ENCODE data around the gene FAM72A. TPM values are rescaled to one million over a fixed set of nuclear protein-coding genes. Genes with fewer than 3 reads are reported as not detected.
"Not testable (repeated sequence)": the region's sequence is repeated elsewhere in the genome, so short reads cannot be mapped to it uniquely, and the experiment has no call there.

Gene FAM72A
- not detected for total RNA-seq

DNA sequence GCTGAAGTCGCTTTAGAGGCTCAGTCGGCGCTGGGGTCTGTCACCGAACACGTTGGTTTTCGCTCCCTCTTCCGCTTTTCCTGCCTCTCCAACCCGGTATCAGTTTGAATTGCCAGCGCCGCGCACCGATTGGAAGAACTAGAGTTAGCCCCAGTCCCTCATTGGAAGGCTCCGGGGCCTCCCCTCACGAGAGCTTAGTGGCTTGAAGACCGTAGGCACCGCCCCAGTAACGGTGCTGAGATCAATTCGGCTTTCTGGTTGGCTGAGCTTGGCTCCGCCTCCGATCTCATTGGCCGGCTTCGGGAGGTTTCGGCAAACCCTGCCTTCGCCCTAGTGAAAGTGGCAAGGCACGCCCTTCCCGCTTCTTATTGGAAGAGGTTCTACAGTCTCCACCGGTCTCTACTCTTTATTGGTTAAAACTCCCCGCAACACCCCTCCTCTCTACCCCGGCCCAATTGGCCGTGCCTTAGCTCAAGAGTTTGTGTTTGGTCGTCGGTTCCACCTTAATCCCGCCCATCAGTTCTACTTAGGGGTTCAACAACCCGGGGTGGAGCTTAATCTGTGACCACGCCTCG, at the start of gene FAM72A:
TSS of gene FAM72A (minus strand) at position 51 of the 575 bp plus-strand sequence. CDS start 814 bp downstream, outside the sequence.
- DNase-seq = peak; percentile 95

DNA sequence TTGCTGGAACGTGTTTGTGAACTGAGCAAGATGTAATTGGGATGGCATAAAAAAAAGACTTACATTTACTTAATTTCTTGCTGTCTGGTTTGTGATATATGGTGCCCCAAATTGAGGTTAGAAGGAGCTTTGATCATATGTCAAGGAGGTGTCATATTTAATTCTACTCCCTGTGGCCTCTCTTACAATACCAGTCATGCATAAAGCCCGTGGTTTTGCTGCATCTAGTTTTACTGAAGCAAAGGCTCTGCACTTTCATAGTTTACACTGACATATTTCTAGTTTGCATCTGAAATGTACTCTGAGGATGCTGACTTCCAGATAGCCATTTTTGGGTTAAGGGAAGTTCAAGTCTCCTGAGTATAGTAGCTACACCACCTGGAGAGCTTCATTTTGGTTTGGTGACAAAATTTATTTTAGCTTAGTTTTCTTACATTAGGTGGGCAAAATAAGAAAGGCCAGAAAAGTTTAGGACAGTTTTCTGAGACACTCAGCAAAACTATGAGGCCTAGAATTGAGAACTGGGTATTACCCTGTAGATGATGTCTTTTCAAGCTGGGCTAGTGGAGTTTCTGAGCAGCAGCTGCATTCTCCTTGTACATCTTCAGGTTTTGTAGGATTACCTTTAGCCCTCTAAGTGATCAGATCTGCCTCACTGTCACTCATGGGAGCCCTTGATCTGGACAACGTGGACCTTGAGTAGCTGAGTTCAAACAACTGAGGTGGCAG, 48.5 kb upstream of the FAM72A start:
- not testable (repeated sequence) for DNase-seq

DNA sequence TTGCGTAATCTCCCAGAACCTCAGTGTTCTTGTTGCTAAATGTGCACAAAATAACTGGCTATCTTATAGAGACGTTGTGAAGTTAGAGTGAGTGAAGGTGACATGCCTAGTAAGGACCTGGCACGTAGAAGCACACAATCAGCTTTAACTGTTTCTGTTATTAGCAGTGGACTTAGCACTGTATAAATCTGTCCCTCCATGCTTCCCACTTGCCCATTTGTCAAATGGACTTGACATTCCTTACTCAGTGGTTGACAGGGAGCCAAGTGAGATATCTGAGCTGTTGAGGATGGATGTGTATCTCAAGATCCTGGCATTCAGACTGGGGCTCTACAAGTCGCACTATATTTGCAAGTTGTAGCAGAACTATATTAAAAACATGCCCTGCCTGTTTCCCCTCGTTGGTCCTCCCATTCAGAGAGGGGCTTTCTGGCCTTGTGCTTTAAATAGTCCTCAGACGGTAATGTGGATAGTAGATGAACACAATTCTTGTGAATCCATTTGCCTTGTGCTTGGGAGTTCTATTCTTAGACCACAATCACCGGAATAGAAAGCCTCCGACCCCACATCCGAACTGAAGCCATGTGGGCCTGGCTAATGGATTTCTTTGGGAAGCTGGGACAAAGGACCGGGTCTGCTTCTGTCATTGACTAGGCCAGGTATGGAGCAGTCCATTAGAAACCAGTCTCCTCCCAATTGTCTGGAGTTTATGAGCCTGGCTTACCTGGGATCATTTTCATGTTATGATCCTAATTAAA, 43.7 kb upstream of the FAM72A start:
- not testable (repeated sequence) for DNase-seq

DNA sequence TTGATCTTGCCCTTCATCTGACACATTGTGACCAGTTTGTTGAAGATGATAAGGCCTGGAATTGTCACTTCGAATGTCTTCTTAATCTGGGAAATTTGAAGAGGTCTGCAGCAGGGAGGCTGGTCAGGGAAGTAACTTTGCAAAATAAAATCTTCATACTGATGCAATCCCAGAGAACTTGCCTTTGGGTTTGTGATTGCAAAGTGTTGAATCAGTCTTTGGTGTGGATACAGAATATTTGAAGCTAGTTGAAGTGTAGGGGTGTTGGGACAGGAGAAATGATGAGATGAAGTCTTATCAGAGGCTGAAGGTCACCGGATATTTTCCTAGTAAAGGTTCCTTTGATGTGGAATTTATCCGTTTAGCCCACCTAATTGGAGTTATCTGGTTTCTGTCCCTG, 42.8 kb upstream of the FAM72A start:
- not testable (repeated sequence) for DNase-seq

DNA sequence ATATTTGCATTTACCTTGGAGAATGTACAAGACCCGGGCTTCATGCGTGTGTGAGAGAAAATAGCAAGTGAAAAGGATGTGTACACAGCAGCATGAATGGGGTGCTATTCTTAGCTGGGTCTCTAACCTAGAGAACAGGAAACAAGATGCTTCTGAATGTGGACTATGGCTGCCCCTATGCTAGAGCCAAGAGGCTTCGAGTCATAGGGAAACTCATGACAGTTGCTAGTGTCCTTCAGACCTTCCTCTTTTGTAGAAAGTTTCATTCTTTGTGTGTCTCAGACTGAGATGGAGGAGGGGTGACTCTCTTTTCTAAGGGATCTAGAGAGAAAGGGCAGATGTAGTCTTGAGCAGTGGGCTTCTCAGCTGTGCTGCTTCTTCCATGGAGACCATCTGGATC, 40.7 kb upstream of the FAM72A start:
- DNase-seq = not testable (repeated sequence)

DNA sequence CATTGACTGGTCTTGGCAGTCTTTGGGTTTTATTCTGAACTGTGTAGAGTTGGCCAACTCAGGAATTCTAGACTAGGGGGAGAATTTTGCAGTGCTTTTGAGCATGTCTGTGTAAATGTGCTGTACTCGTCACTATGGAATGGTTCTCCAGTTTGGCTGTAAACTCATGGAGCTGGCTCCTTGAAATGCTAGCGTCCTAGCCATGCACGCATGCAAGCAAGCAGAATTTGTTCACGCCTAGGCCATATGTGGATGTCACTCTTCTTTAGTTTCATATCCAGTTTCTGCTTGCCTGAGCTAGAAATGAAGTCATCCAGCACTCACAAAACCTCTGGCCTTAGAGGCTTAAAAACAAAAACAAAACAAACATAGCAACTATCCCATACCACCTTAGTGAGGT, 37.6 kb upstream of the FAM72A start:
- not testable (repeated sequence) for DNase-seq

DNA sequence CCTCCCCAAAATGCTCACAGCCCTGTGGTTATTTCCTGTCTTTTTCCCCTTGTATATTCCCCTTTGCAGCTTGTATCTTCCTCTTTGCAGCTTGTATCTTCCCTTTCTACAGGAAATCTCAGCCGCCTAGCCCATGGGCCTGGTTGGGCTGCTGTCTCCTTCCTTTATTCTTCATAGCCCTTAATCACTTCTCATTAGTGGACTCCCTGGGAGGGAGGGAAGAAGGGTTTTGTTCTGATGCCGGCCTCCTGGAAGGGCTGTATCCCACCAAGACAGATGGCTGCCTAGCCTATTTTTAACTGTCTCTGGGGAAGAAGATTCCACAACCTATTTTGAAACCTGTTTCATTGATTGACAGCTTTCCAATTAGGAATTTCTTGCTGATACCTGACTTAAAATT, 32.6 kb upstream of the FAM72A start:
- DNase-seq = not testable (repeated sequence)

DNA sequence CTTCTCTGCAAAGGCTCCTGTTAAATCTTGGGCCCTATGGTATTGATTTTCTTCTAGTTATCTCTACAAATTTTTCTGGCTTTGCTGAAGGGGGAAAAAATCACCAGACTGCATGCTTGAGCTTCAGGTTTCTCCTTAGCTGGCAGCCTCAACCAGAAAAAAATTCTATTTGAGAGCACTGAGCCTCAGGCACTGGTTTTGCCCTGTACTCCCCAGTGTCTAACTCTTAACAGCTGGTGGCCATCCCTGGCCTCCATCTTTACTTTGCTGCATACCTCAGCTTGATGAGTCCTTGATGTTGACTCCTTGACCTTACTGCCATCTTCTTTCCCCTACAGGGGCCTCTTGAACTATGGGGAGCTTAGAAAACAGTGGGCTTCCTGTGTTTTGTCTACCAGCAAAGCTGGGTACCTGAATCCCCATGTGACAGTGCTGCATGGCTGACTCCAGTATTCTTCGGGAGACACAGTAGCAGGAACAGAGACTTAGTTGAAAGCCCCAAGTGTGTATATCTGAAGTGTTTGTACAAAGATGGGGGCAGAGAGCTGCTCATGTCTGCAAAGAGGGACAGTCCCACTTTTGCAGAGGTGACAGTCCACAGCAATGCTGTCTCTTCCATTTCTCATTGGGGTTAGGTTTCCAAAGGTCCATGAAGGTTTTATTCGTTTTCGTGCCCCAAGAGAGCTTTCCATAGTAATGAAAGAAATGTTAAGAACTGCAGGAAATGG, 31.7 kb upstream of the FAM72A start:
- not testable (repeated sequence) for DNase-seq

DNA sequence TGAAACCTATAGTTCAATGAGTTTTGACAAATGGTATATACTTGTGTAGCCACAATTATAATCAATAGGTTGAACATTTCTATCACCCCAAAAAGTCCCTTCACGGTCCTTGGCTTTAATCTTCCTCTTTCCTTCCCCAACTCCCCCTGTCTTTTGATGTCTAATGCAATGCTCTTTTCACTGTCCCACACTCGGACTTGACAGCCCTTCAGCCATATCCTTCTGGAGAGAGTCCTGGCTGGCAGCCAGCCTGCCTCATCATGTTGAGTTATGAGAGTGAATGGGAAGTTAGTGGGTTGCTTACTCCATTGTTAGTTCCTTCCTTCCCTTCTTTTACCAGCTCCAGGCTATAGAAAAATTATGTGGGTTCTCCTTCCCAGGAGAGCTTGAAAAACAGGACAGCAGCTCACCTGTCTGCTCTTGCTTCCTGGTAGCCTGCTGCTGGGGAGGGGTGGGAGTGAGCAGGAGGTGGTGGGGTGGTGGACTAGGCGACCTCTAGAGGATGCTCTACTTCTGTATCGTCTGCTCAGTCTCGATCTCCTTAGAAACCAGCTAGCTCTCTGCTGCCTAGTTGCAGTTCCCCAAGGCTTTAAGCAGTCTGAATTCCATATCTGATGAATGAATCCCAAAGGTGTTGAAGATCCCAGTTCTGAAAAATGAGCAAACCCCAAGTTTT, 30.5 kb upstream of the FAM72A start:
- DNase-seq = not testable (repeated sequence)

DNA sequence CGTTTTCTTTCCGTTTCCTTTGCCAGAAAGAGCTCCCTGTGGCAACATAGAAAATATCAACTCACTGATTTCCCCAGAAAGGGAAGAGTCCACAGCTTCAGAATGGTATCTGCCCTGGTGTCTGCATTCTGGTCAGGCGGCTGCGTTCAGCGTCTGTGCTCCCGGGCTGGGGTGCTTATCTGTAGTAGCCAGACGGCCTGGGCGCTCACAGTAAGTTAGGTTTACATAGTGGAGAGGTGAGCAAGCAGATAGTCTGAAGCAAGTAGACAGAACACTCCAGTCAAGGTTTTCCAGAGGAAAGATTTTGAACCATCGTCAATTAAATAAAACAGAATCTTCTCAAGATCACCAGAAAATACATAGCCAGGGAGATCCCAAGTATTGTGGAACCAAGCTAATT, 29.4 kb upstream of the FAM72A start:
- DNase-seq = not testable (repeated sequence)

DNA sequence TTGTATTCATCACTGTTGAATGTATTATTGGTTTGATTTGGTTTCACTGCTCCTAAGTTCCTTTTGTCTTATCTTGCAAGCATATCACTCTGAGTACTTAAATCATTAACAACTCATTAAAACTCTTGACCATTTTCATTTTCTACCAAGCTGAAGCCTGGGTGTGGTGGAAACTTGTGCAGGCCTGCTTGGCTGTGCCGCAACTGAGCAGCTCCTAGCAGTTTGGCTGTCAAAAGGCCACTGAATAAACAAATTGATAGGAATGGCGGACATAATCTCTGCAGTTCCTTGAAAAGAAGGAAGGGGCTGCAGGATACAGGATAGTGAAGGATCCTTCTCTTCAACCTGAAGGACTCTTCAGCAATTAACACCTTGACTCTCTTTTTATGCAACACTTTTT, 26.6 kb upstream of the FAM72A start:
- DNase-seq = not testable (repeated sequence)

DNA sequence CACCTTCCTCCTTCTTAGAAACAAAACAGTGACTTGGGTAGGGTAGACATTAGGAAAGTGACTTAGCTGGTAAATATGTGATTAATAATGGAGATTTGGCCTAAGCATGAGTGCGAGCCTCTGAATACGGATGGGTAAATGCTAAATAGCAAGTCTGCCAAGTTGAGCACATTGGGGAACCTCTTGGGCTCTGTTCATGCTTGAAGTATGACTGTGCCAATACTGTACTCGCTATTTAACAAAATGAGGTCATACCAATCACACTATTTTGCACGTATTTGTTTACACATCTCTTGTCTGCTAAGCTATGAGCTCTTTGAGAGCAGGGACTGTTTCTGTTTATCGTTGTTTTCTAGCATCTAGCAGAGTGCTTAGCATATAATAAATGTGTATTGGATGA, 24.2 kb upstream of the FAM72A start:
- DNase-seq = not testable (repeated sequence)

DNA sequence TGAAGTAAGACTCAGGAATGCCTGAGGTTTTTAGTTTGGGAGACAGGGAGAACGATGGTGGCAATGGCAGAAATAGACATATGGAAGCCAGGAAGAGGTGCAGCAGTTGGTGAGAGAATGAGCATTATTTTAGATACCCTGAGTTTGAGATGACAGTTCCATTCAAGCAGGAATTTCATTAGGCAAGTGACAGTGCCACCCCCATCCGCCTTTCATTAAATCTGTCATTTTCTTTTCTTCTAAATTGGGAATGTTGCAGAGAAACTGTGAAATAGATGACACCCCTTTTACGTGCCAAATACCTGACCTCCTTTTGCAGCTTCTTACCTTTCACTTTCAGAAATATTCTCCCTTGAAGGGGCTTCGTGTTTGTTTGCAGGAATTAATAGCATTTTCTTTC, 22.7 kb upstream of the FAM72A start:
- DNase-seq = not testable (repeated sequence)

DNA sequence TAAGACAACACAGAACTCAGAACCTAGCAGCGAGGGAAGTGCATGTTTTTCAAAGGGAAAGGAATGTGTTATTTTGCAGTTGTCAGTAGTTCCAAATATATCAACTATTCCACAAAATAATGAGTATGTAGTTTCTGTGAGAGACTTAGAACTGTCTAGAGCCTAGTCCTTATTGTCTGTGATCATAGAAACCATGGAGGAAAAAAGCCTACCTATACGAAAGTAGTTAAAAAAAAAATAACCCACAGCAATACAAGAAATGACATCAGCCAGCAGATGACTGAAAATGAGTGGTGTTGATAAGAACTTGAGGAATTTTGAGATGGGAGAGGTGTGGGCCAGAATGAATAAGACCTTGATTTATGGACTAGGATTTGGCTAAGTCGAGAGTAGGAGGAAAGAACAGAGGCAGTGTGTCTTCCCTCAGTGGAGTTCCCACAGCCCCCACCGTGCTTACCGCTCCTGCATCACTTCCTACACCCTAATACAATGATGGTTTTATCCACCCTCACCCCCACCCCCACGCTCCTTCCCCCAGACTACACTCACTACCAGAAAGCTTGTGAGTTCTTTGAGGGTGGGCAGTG, 21.6 kb upstream of the FAM72A start:
- not testable (repeated sequence) for DNase-seq

DNA sequence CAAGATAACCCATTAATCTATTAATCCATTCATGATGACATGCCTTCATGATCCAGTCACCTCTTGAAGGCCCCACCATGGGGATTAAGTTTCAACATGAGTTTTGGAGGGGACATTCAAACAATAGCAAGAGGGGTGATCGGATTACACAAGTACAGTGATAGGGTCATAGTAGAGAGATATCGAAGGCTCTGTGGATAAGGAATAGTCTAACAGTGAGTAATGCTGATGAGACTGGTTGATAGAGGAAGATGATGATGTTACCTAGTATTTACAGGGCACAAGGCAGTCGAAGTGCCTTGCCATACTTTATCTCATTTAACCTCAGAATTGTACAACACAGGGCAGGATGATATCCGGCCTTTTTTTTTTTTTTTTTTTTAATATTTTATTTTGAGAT, 18.9 kb upstream of the FAM72A start:
- not testable (repeated sequence) for DNase-seq

DNA sequence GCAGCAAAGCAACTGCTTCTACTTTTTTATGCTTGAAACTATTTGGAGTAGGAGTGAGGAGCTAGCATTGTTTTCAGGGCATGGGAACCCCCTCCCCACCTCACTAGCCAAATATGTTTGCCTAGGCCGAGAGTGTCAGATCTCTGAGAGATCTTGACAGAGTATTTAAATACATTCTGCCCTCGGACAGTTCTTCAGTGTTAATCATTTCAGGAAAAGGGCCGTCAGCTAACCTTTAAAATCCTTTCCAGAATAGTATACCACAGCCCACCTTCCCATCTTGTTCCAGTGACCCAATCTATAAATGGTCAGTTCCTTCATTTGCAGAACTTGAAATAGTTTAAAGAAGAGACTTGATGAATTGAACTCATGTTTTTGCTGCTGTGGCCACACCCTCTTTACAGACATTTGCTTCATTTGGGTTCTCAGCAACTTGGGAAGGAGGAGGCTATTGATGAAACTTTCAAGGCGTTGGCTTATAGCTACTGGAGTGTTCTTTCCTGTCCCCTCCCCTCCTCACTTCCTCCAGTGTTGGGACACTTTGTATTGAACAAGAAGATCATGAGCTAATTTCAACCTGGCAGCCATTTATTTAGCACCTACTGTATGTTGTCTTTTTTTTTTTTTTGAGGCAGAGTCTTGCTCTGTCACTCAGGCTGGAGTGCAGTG, 17.8 kb upstream of the FAM72A start:
- DNase-seq = not testable (repeated sequence)

DNA sequence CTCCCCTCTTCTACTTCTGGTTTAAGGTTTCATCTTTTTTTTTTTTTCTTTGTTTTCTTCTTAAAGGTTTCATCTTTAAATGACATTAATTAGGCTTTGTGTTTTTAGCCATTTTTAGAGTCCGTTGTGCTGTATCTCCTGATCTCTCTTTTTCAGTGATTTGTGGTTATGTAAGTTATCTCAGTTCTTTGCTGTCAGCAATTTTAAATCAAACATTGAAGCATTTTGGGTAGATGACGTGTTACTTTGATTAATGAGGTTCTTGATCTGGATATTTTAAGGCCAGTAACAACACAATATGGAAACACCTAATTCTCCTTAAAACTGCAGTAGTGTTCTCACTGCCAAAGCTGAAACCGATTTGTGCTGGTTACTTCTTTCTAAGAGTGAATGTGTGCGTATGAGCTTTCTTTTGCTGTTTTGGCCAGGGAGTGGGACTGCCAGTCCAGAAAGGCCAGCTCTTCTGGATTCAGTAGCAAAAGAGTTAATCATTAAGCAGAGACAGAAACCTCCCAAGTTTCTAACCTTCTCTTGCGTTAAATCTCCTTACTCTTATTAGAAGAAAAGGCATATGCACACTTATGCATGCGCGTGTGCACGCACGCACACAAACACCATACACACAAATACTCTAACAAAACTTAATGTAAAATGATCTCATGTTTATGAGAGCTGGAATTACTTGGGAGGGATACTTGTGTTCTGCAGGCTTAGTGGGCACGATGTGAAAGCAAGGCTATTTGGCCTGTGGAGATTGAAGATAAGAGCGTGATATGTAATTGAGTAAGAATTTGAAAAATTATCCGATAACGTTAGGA, 17.1 kb upstream of the FAM72A start:
- not testable (repeated sequence) for DNase-seq

DNA sequence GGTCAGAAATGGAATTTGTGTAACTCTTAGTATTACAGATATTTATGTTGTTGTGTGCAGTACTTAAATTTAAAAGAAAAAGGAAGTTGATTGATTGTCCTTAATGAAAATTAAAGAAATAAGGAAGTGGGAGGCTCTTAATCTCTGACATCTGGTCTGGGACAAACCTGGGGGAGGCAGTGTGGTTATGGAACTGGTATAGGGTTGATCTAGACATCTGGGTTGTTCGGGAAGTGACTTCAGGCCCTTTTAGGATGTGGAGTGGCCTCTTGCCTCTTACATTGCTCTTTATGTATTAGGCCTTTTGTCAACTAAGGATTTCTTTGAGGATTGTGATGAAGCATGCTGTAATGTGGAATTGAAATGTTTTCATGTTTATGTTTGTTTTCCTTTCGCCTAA, 16.1 kb upstream of the FAM72A start:
- DNase-seq = not testable (repeated sequence)

DNA sequence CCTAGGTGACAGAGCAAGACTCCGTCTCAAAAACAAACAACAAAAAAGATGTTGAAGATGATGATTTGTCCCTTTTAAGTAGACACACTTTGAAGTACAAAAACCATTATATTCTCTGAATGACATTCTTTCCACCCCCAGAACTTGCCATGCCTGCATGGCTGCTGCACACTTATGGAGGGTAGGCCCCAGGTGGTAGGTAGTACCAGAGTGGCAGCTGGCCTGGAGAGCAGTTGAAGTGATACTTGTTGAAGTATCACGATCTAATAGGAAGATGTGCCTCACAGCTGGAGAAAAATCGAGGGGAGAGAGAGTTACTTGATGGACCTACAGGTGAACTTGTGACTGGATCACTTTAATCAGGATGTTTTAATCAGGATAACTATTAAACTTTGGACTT, 15.6 kb upstream of the FAM72A start:
- DNase-seq = not testable (repeated sequence)

DNA sequence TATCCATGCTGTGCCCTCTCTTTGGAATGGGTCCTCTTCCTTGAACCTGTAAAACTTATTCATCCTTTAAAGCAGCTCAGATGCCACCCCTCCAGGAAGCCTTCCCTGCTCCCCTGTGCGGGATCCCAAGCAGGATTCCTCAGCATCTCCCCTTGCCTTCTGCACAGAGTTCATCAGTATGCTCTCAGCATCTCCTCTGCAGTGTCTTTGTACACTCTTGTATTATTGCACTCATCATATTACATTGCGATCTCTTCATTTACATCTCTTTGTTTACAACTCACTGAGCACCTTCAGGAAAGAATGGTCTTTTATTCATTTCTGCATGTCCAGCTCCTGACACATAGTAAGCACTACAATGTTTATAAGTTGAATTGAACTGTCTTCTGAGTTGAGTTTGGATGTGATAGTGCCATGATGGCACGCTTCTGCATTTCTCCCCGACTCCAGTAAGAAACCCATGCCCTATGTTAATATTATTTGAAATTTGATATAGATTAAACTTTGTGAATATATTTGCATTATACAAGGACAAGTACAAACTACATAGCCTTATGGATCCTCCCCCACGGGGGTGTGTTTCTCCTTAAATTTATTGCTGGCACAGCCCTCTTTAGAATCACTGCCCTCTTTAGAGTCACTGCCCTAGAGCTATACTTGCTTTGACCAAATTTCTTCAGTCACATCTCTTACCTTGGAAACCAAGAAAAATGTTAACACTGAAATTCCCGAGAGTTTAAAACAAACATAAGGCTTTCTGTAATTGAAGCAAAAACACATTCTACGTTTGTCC, 13.2 kb upstream of the FAM72A start:
- DNase-seq = not testable (repeated sequence)
